OCI-LY7 (cell line): ENCODE results near the gene HS3ST3B1. TPM values are rescaled to one million over a fixed set of nuclear protein-coding genes. Genes with fewer than 3 reads are reported as not detected.
A peak's percentile ranks its signal among the peaks of the same experiment; 100 is the strongest.

Experiments used
- BruUV-seq: library from RNA; stranded (reverse); fragments of 400-500 nt; replicated peaks from 2 replicates; lab custom pipeline; 2021; lab: Mats Ljungman, UMichigan
- CTCF ChIA-PET: fragments of 300-600 bp; sonication (Branson Sonifier 250); formaldehyde crosslinking; loops from one replicate; lab custom pipeline; 2022; ENCODE audit warnings: antibody characterized with exemption; ENCODE audit not compliant: unreplicated experiment; lab: Charles Lee
- POLR2A ChIA-PET: fragments of 300-600 bp; sonication (Branson Sonifier 250); formaldehyde crosslinking; loops from one replicate; lab custom pipeline; 2022; ENCODE audit warnings: antibody characterized with exemption; lab: Charles Lee
- DNase-seq: peaks from one replicate; pipeline ENCODE4 v3.0.0-alpha.2; 2015; ENCODE audit warnings: low spot score
- H2AFZ ChIP-seq: fragments of 200-600 bp; sonication (generic), shearing (Covaris generic); 2 replicates; pipeline ENCODE4 v1.6.1; 2014; ENCODE audit warnings: mild to moderate bottlenecking, antibody characterized with exemption, low read length, moderate library complexity
- H3K27ac ChIP-seq: fragments of 200-600 bp; sonication (generic); 2 replicates; pipeline ENCODE4 v1.5.1; 2014; ENCODE audit warnings: mixed run types, low read depth, mild to moderate bottlenecking, moderate library complexity, low read length, inconsistent platforms; ENCODE audit not compliant: poor library complexity, severe bottlenecking
- H3K36me3 ChIP-seq: fragments of 200-600 bp; sonication (generic); 2 replicates; pipeline ENCODE4 v1.6.1; 2014; ENCODE audit warnings: mild to moderate bottlenecking, antibody characterized with exemption, low read length, moderate library complexity, mixed read lengths; ENCODE audit not compliant: insufficient read depth
- H3K4me1 ChIP-seq: fragments of 200-600 bp; sonication (generic); 2 replicates; pipeline ENCODE4 v1.5.1; 2014; ENCODE audit warnings: mild to moderate bottlenecking, low read length; ENCODE audit not compliant: insufficient read depth, poor library complexity, severe bottlenecking
- H3K4me2 ChIP-seq: fragments of 200-600 bp; sonication (generic); 2 replicates; pipeline ENCODE4 v1.6.1; 2014; ENCODE audit warnings: mild to moderate bottlenecking, low read length
- H3K4me3 ChIP-seq: fragments of 200-600 bp; sonication (generic); 2 replicates; pipeline ENCODE4 v1.5.1; 2014; ENCODE audit warnings: mild to moderate bottlenecking, low read depth, low read length; ENCODE audit not compliant: poor library complexity, severe bottlenecking
- H3K79me2 ChIP-seq: fragments of 200-600 bp; sonication (generic); 2 replicates; pipeline ENCODE4 v1.6.1; 2016; ENCODE audit warnings: low read depth, mild to moderate bottlenecking, low read length, moderate library complexity, mixed read lengths; ENCODE audit not compliant: insufficient read depth
- H3K9me2 ChIP-seq: fragments of 200-600 bp; sonication (generic); 2 replicates; pipeline ENCODE4 v1.6.1; 2016; ENCODE audit warnings: mild to moderate bottlenecking, low read length, mixed read lengths; ENCODE audit not compliant: insufficient read depth
- H3K9me3 ChIP-seq: fragments of 200-600 bp; sonication (generic); 2 replicates; pipeline ENCODE4 v1.6.1; 2014; ENCODE audit warnings: mild to moderate bottlenecking, mixed run types, low read length, mixed read lengths
- H4K20me1 ChIP-seq: fragments of 200-600 bp; sonication (generic); 2 replicates; pipeline ENCODE4 v1.6.1; 2014; ENCODE audit warnings: mild to moderate bottlenecking, antibody characterized with exemption, low read length, moderate library complexity, mixed read lengths; ENCODE audit not compliant: insufficient read depth
- EZH2phosphoT487 ChIP-seq: fragments of 200-600 bp; sonication (generic); IDR thresholded peaks from 2 replicates; pipeline ENCODE4 v1.6.1; 2018; ENCODE audit warnings: low read depth, borderline replicate concordance, mild to moderate bottlenecking, mixed run types, antibody characterized with exemption, low read length, moderate library complexity, mixed read lengths
- intact Hi-C: fragments of 100-400 bp; cut with micrococcal nuclease; formaldehyde crosslinking; loops from one replicate; pipeline ENCODE4 v1.10.0; 2022; ENCODE audit not compliant: unreplicated experiment
- total RNA-seq, 2 experiments: library from RNA; depleted of rRNA in 1 of 2; stranded (reverse); fragments of >200 nt in 1 of 2; shearing (Covaris generic) in 1 of 2; gene quantifications; 2 replicates each; pipeline ENCODE4 v1.2.3, GENCODE V29; 2014 to 2022
- TF ChIP-seq, protein P1 (sequence below): fragments of 200-600 bp; sonication (generic); conservative IDR thresholded peaks from 2 replicates; pipeline ENCODE4 v1.5.1; 2014; ENCODE audit warnings: mild to moderate bottlenecking, antibody characterized with exemption, low read length, moderate library complexity, mixed read lengths

The HS3ST3B1 gene
- total RNA-seq, 2 experiments from 2014 or later = 0.03 to 1.6 TPM

- POLR2A ChIA-PET = no interaction called here
- Histone ChIP-seq H3K27ac (no peak overlapping the region), H3K9me2 (no peaks in the 10 kb centered on the region), H3K4me3 (no peak overlapping the region), H3K9me3 (no peaks in the 10 kb centered on the region), H3K79me2 (no peaks in the 10 kb centered on the region), H3K4me2 (no peak overlapping the region), H3K36me3 (no peaks in the 10 kb centered on the region), H3K4me1 (peaks cover 14% of the 10 kb centered on the region), H4K20me1 (no peaks in the 10 kb centered on the region), H2AFZ (no peak overlapping the region)
- TF ChIP-seq, protein P1, sequence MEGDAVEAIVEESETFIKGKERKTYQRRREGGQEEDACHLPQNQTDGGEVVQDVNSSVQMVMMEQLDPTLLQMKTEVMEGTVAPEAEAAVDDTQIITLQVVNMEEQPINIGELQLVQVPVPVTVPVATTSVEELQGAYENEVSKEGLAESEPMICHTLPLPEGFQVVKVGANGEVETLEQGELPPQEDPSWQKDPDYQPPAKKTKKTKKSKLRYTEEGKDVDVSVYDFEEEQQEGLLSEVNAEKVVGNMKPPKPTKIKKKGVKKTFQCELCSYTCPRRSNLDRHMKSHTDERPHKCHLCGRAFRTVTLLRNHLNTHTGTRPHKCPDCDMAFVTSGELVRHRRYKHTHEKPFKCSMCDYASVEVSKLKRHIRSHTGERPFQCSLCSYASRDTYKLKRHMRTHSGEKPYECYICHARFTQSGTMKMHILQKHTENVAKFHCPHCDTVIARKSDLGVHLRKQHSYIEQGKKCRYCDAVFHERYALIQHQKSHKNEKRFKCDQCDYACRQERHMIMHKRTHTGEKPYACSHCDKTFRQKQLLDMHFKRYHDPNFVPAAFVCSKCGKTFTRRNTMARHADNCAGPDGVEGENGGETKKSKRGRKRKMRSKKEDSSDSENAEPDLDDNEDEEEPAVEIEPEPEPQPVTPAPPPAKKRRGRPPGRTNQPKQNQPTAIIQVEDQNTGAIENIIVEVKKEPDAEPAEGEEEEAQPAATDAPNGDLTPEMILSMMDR = no peak
- TF ChIP-seq EZH2phosphoT487 = no peak
- intact Hi-C loops = no loop called here
- CTCF ChIA-PET = no interaction called here
- no TSS peak for BruUV-seq
- no peak for DNase-seq
Observed at GRCh38 chr17:14336418-14336817, 35.5 kb downstream of the HS3ST3B1 start.

DNA sequence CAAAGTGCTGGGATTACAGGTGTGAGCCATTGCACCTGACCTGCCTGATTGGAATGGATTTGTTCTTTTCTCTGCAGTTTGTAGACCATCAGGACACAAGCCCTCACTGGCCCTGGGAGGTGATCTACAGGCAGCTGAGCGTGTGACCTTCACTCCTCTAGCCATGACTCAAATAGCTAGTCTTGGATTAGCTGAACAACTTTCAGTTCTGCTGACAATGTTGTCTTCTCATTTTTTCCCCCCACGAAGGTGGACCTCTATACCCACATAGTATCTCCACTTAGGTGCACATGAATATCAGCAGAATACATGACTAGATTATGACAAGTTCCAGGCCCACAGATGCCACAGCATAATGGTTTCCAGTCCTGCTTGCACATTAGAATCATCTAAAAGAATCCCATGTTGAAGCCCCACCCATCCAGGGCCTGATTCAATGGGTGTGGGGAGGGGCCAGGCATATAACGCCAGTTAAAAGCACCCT is 36.8 kb downstream of the HS3ST3B1 start:
- no TSS peak for BruUV-seq
- TF ChIP-seq, protein P1 = no peak
- TF ChIP-seq EZH2phosphoT487 = no peak
- CTCF ChIA-PET = no interaction called here
- no peaks in the 10 kb centered on the region for H3K79me2 ChIP-seq
- no peaks in the 10 kb centered on the region for H3K36me3 ChIP-seq
- H3K9me3 ChIP-seq = no peaks in the 10 kb centered on the region
- no peak overlapping the region for H3K4me3 ChIP-seq
- no peak overlapping the region for H3K27ac ChIP-seq
- DNase-seq = no peak
- no peaks in the 10 kb centered on the region for H4K20me1 ChIP-seq
- H2AFZ ChIP-seq = no peak overlapping the region
- POLR2A ChIA-PET = no interaction called here
- H3K4me2 ChIP-seq = no peak overlapping the region
- H3K4me1 ChIP-seq = peaks cover 15% of the 10 kb centered on the region
- intact Hi-C loops = no loop called here
- H3K9me2 ChIP-seq = no peaks in the 10 kb centered on the region

DNA sequence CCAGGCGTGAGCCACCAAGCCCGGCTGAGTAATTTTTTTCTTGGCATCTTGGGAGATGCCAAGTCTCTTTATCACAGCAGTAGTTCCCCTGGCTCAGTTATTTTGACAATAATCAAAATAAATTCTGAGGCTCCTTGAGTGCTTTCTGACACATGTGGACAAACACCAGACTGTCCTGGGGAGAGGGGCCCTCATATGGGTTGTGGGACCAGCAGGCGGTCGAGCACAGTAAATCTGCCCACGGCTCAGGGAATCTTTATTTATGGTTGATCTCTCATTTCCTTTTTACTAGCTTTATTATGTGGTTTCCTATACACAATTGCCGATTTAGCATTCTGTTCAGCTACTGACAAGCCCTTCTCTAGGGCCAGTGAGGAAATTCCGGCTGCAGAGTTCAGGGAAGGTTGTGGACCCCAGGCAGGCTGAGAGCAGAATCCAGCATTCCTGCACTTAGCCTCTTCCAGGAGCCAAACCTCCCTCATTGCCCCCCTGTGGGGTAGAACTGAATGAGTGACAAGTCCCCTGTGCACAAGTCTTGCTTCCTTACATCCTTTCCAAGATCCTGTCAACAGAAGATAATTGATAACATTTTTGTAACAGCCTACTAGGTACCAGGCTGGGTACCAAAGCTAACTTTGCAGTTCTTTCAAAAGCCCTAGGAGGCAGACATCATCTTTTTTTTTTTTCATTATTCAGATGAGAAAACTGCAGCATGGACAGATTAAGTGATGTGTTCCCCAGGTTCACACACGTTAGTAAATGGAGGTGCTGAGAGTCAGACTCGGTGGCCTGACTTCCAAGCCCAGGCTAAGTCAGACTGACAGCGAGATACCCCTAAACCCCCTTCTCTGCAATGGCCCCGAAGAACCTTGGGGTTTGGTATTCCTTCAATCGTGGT is 40.2 kb downstream of the HS3ST3B1 start:
- ChIA-PET POLR2A (interaction anchor here (0.5 to 2.1 kb wide), 2 partner anchors 10 to 794 kb away, joined by 3 to 6 read pairs; no protein-coding TSS in a partner anchor), CTCF (no interaction called here)
- Histone ChIP-seq H3K9me2 (no peaks in the 10 kb centered on the region), H3K27ac (no peak overlapping the region), H3K4me3 (no peak overlapping the region), H3K36me3 (no peaks in the 10 kb centered on the region), H3K79me2 (no peaks in the 10 kb centered on the region), H3K4me1 (peaks cover 8% of the 10 kb centered on the region), H2AFZ (0 out of 2 replicates have a peak overlapping the region, but pooled peaks have one; percentile 3), H3K9me3 (no peaks in the 10 kb centered on the region), H3K4me2 (no peak overlapping the region), H4K20me1 (no peaks in the 10 kb centered on the region)
- TF ChIP-seq, protein P1 = no peak
- TF ChIP-seq EZH2phosphoT487 = no peak
- BruUV-seq = no TSS peak
- DNase-seq = no peak
- intact Hi-C loops = no loop called here
